WTC11 (cell line): Measurements from ENCODE around the gene CCR9. TPM values are rescaled to one million over a fixed set of nuclear protein-coding genes. Genes with fewer than 3 reads are reported as not detected.

ENCODE experiments used
- ATAC-seq: fragments of 200-7000 bp; cut with Tn5 transposase; 2 replicates; pipeline ENCODE4 v1.10.0; 2021; ENCODE audit warnings: mild to moderate bottlenecking, moderate library complexity
- CTCF ChIA-PET: fragments of 300-600 bp; sonication (Branson Sonifier 250); formaldehyde crosslinking; loops from one replicate; lab custom pipeline; 2021; ENCODE audit warnings: antibody characterized with exemption; lab: Charles Lee
- POLR2A ChIA-PET: fragments of 350-600 bp; sonication (Branson Sonifier 250); formaldehyde crosslinking; loops from one replicate; lab custom pipeline; 2021; ENCODE audit warnings: antibody characterized with exemption; lab: Charles Lee
- DNase-seq: peaks from one replicate; pipeline ENCODE4 v3.0.0; 2021; ENCODE audit warnings: low spot score
- H3K27ac Mint-ChIP-seq: 2 replicates; pipeline ENCODE4 v1.8.0; 2021; ENCODE audit warnings: mixed read lengths
- H3K27me3 Mint-ChIP-seq: 2 replicates; pipeline ENCODE4 v1.8.0; 2021; ENCODE audit warnings: low read depth, mild to moderate bottlenecking, moderate library complexity, mixed read lengths
- H3K36me3 Mint-ChIP-seq: 2 replicates; pipeline ENCODE4 v1.8.0; 2021; ENCODE audit warnings: mixed read lengths
- H3K4me1 Mint-ChIP-seq: 2 replicates; pipeline ENCODE4 v1.8.0; 2022; ENCODE audit warnings: mixed read lengths
- H3K4me3 Mint-ChIP-seq: 2 replicates; pipeline ENCODE4 v1.8.0; 2021; ENCODE audit warnings: mild to moderate bottlenecking, moderate library complexity, mixed read lengths
- H3K9me3 Mint-ChIP-seq: 2 replicates; pipeline ENCODE4 v1.8.0; 2021; ENCODE audit warnings: mixed read lengths
- AFF4 ChIP-seq: sonication (generic); formaldehyde crosslinking; IDR thresholded peaks from 2 replicates; pipeline ENCODE4 v1.8.1; 2023; ENCODE audit warnings: mild to moderate bottlenecking, missing genetic modification reagents, borderline replicate concordance
- AR ChIP-seq: fragments of 250-450 bp; sonication (Bioruptor Pico); IDR thresholded peaks from 2 replicates; pipeline ENCODE4 v1.9.0; 2021; ENCODE audit warnings: mild to moderate bottlenecking
- ATF1 ChIP-seq: sonication (generic); formaldehyde crosslinking; IDR thresholded peaks from 2 replicates; pipeline ENCODE4 v1.8.1; 2023; ENCODE audit warnings: mild to moderate bottlenecking, moderate library complexity, missing genetic modification reagents
- CREM ChIP-seq: sonication (generic); formaldehyde crosslinking; IDR thresholded peaks from 2 replicates; pipeline ENCODE4 v1.8.1; 2022; ENCODE audit warnings: mild to moderate bottlenecking, missing genetic modification reagents, moderate library complexity
- E2F5 ChIP-seq: sonication (generic); formaldehyde crosslinking; IDR thresholded peaks from 2 replicates; pipeline ENCODE4 v1.8.1; 2022; ENCODE audit warnings: mild to moderate bottlenecking, moderate library complexity, missing genetic modification reagents
- FOXJ3 ChIP-seq: sonication (generic); formaldehyde crosslinking; IDR thresholded peaks from 2 replicates; pipeline ENCODE4 v1.9.0; 2021; ENCODE audit warnings: missing genetic modification reagents, mild to moderate bottlenecking, borderline replicate concordance
- GTF2I ChIP-seq: fragments of 250-450 bp; sonication (Bioruptor Pico); conservative IDR thresholded peaks from 2 replicates; pipeline ENCODE4 v1.4.0; 2021; ENCODE audit warnings: mild to moderate bottlenecking
- HMGXB4 ChIP-seq: sonication (generic); formaldehyde crosslinking; IDR thresholded peaks from 2 replicates; pipeline ENCODE4 v1.8.1; 2023; ENCODE audit warnings: mild to moderate bottlenecking, moderate library complexity, missing genetic modification reagents
- JUN ChIP-seq: sonication (generic); formaldehyde crosslinking; IDR thresholded peaks from 2 replicates; pipeline ENCODE4 v1.8.0; 2023; ENCODE audit warnings: mild to moderate bottlenecking, missing genetic modification reagents
- MLX ChIP-seq: sonication (generic); formaldehyde crosslinking; IDR thresholded peaks from 2 replicates; pipeline ENCODE4 v1.8.1; 2023; ENCODE audit warnings: mild to moderate bottlenecking, missing genetic modification reagents, moderate library complexity
- MYBL2 ChIP-seq: sonication (generic); formaldehyde crosslinking; IDR thresholded peaks from 2 replicates; pipeline ENCODE4 v1.8.1; 2023; ENCODE audit warnings: mild to moderate bottlenecking, moderate library complexity, missing genetic modification reagents
- NR1H2 ChIP-seq: sonication (generic); formaldehyde crosslinking; IDR thresholded peaks from 2 replicates; pipeline ENCODE4 v1.9.0; 2021; ENCODE audit warnings: mild to moderate bottlenecking, moderate library complexity, missing genetic modification reagents
- SOX15 ChIP-seq: fragments of 250-450 bp; sonication (Bioruptor Pico); IDR thresholded peaks from 2 replicates; pipeline ENCODE4 v1.9.0; 2021; ENCODE audit warnings: mild to moderate bottlenecking
- SP1 ChIP-seq: sonication (generic); formaldehyde crosslinking; conservative IDR thresholded peaks from 2 replicates; pipeline ENCODE4 v1.8.1; 2022; ENCODE audit warnings: missing genetic modification reagents
- ZNF219 ChIP-seq: sonication (generic); formaldehyde crosslinking; IDR thresholded peaks from 2 replicates; pipeline ENCODE4 v1.8.0; 2023; ENCODE audit warnings: missing genetic modification reagents, mild to moderate bottlenecking, borderline replicate concordance
- ZNF423 ChIP-seq: fragments of 250-450 bp; sonication (Bioruptor Pico); IDR thresholded peaks from 2 replicates; pipeline ENCODE4 v2.1.2; 2022; ENCODE audit warnings: mild to moderate bottlenecking, moderate library complexity
- ZNF512 ChIP-seq: sonication (generic); formaldehyde crosslinking; IDR thresholded peaks from 2 replicates; pipeline ENCODE4 v1.8.1; 2022; ENCODE audit warnings: missing genetic modification reagents, borderline replicate concordance
- total RNA-seq: library from RNA; stranded (reverse); gene quantifications from 3 replicates; pipeline ENCODE4 v1.2.3, GENCODE V29; 2021

The CCR9 gene
- total RNA-seq, 1 experiment from 2014 or later: not detected

- H3K27ac Mint-ChIP-seq: no peak overlapping the region
- H3K27me3 Mint-ChIP-seq: peaks cover 9% of the 10 kb centered on the region
- ATAC-seq: no peak
- peaks cover 7% of the 10 kb centered on the region for H3K9me3 Mint-ChIP-seq
- POLR2A ChIA-PET: no interaction called here
- H3K36me3 Mint-ChIP-seq: no peaks in the 10 kb centered on the region
- CTCF ChIA-PET: no interaction called here
- peaks cover 10% of the 10 kb centered on the region for H3K4me1 Mint-ChIP-seq
- TF ChIP-seq AR (CRISPR knock-in tag) (no peak), MLX (CRISPR knock-in tag) (no peak), FOXJ3 (CRISPR knock-in tag) (no peak), SP1 (CRISPR knock-in tag) (no peak), AFF4 (no peak), NR1H2 (no peak), MYBL2 (no peak), HMGXB4 (CRISPR knock-in tag) (no peak), JUN (no peak), SOX15 (CRISPR knock-in tag) (no peak), CREM (CRISPR knock-in tag) (no peak), ZNF219 (CRISPR knock-in tag) (no peak), ZNF512 (CRISPR knock-in tag) (no peak), E2F5 (CRISPR knock-in tag) (no peak), ATF1 (CRISPR knock-in tag) (no peak), GTF2I (CRISPR knock-in tag) (no peak), ZNF423 (CRISPR knock-in tag) (no peak)
- H3K4me3 Mint-ChIP-seq: no peak overlapping the region
- no peak for DNase-seq
Observed at GRCh38 chr3:45889337-45889736, 3.0 kb downstream of the CCR9 start.
